Brain microvascular endothelial cell (primary cell): ENCODE data around the gene EID1.
"Not testable (repeated sequence)": the region's sequence is repeated elsewhere in the genome, so short reads cannot be mapped to it uniquely, and the experiment has no call there.

Experiments used
- DNase-seq: peaks from one replicate; pipeline ENCODE4 v3.0.0-alpha.2; 2020
- H3K27ac ChIP-seq: fragments of 250-450 bp; sonication (Bioruptor Pico); 2 replicates; pipeline ENCODE4 v1.5.1; 2020; ENCODE audit warnings: mild to moderate bottlenecking, moderate library complexity
- H3K27me3 ChIP-seq: fragments of 250-450 bp; sonication (Bioruptor Pico); replicated peaks from 2 replicates; pipeline ENCODE4 v1.5.1; 2020; ENCODE audit warnings: mild to moderate bottlenecking
- H3K36me3 ChIP-seq: fragments of 250-450 bp; sonication (Bioruptor Pico); replicated peaks from 2 replicates; pipeline ENCODE4 v1.5.1; 2020; ENCODE audit warnings: mild to moderate bottlenecking
- H3K4me3 ChIP-seq: 2 replicates; pipeline ENCODE4 v1.5.1; 2011; ENCODE audit warnings: low read depth, mild to moderate bottlenecking, control low read depth, low read length, moderate library complexity
- in situ Hi-C: cut with HindIII; loops from 2 replicates; pipeline ENCODE4 v1.10.0; 2017; ENCODE audit warnings: low sequenced_read_pairs, low pct_ligation_motif_present
- TF ChIP-seq, protein P1 (sequence below): IDR thresholded peaks from 2 replicates; pipeline ENCODE4 v1.5.1; 2011; ENCODE audit warnings: low read depth, mild to moderate bottlenecking, moderate library complexity, low read length, control low read depth, inconsistent platforms; ENCODE audit errors: missing control alignments

Gene EID1

DNA sequence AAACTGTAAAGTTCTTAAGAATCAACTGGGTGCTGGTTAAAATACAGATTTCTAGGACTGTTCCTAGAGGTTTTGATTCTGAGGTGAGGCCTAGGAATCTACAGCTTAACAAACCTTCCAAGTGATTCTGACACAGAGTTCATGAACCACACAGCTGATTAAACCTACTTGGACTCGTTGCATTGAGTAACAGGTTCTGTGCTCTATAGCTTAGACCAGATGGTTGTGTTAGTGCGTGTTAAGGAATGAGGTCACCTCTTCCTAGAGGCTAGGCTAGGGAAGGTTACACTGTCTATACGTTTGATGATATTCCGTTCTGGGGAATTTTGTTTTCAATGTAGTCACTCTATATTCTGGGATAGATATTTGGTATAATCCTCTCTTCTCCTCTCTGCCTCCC lies 21.9 kb downstream of the EID1 start:
- Histone ChIP-seq H3K27me3 (no peaks in the 10 kb centered on the region), H3K4me3 (no peak overlapping the region), H3K27ac (no peak overlapping the region), H3K36me3 (no peaks in the 10 kb centered on the region)
- in situ Hi-C loops, result no loop called here
- TF ChIP-seq, protein P1, sequence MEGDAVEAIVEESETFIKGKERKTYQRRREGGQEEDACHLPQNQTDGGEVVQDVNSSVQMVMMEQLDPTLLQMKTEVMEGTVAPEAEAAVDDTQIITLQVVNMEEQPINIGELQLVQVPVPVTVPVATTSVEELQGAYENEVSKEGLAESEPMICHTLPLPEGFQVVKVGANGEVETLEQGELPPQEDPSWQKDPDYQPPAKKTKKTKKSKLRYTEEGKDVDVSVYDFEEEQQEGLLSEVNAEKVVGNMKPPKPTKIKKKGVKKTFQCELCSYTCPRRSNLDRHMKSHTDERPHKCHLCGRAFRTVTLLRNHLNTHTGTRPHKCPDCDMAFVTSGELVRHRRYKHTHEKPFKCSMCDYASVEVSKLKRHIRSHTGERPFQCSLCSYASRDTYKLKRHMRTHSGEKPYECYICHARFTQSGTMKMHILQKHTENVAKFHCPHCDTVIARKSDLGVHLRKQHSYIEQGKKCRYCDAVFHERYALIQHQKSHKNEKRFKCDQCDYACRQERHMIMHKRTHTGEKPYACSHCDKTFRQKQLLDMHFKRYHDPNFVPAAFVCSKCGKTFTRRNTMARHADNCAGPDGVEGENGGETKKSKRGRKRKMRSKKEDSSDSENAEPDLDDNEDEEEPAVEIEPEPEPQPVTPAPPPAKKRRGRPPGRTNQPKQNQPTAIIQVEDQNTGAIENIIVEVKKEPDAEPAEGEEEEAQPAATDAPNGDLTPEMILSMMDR, result no peak
- DNase-seq, result no peak

DNA sequence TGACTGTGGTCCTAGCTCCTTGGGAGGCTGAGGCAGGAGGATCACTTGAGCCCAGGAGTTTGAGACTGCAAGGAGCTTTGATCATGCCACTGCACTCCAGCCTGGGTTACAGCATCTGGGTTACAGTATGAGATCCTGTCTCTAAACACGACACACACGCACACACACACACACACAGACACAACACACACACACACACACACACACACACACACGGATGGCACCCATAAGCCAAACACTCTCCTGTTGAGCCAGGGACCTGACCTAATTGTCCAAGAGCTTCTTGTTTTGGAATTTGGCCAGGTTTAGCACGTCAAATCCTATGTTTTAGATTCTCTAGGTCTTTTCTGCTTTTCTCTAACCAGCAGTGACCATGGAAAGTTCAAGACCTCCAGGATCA lies 26.8 kb downstream of the EID1 start:
- in situ Hi-C loops, result no loop called here
- TF ChIP-seq, protein P1, result no peak
- Histone ChIP-seq H3K4me3 (no peak overlapping the region), H3K36me3 (no peaks in the 10 kb centered on the region), H3K27me3 (no peaks in the 10 kb centered on the region), H3K27ac (no peak overlapping the region)
- DNase-seq, result no peak

DNA sequence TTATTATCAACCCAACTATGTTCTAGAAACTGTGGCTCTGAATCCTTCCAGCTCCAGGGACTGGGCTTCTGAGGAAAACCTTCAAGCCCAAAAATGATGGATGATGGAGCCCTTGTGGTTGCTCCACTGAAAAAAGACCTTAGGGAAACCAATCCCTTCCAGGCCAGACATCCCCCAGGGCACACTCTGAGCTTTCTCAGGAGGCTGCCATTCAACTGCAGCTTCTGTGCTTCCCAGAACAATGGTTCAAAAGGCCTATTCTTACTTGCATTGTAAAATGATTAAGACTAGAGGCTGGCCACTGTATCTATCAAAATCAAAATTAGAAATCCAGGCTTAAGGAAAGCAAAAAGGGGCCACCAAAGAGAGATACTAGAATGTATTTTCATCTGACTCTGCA lies 27.3 kb downstream of the EID1 start:
- Histone ChIP-seq H3K27me3 (no peaks in the 10 kb centered on the region), H3K36me3 (no peaks in the 10 kb centered on the region), H3K4me3 (no peak overlapping the region), H3K27ac (no peak overlapping the region)
- TF ChIP-seq, protein P1, result no peak
- in situ Hi-C loops, result no loop called here
- DNase-seq, result no peak

DNA sequence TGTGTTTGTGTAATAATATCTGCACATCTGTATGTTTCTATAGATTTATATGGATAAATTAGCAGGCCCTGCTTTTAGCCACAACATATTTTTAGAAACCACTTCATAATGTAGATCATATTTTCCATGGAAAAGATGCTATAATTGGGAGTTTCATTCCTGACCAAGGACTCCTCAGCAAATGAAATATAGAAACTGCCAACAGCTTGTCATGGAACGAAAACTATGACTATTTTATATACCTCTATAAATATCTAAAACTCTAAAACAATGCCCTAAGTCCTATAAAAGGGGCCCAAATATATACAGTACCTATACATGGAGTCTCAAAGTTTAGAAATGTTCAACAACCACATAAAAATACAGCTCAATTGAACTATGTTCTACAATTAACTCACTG lies 27.9 kb downstream of the EID1 start:
- Histone ChIP-seq H3K36me3 (no peaks in the 10 kb centered on the region), H3K4me3 (no peak overlapping the region), H3K27ac (no peak overlapping the region), H3K27me3 (no peaks in the 10 kb centered on the region)
- in situ Hi-C loops, result no loop called here
- no peak for DNase-seq
- TF ChIP-seq, protein P1, result no peak

DNA sequence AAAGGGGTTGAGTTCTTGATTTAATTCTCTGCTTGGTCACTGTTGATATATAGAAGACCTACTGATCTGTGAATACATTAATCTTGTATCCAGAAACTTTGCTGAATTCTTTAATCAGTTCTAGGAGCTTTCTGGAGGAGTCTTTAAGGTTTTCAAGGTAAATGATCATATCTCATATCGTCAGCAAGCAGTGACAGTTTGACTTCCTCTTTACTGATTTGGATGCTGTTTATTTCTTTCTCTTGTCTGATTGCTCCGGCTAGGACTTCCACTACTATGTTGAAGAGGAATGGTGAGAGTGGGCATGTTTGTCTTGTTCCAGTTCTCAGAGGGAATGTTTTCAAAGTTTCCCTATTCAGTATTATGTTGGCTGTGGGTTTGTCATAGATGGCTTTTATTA lies 31.4 kb downstream of the EID1 start:
- H3K36me3 ChIP-seq, in situ Hi-C loops, DNase-seq: not testable (repeated sequence)

DNA sequence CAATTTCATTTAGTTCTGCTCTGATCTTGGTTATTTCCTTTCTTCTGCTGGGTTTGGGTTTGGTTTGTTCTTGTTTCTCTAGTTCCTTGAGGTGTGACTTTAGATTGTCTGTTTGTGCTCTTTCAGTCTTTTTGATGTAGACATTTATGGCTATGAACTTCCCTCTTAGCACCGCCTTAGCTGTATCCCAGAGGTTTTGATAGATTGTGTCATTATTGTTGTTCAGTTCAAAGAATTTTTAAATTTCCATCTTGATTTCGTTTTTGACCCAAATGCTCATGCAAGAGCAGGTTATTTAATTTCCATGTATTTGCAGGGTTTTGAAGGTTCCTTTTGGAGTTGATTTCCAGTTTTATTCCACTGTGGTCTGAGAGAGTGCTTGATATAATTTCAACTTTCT lies 32.6 kb downstream of the EID1 start:
- H3K27me3 ChIP-seq, H3K4me3 ChIP-seq, H3K27ac ChIP-seq, DNase-seq, in situ Hi-C loops, H3K36me3 ChIP-seq: not testable (repeated sequence)

More for the DNA sequence above, 31.4 kb downstream of the EID1 start:
- not testable (repeated sequence) for H3K27me3 ChIP-seq, H3K27ac ChIP-seq, H3K4me3 ChIP-seq

DNA sequence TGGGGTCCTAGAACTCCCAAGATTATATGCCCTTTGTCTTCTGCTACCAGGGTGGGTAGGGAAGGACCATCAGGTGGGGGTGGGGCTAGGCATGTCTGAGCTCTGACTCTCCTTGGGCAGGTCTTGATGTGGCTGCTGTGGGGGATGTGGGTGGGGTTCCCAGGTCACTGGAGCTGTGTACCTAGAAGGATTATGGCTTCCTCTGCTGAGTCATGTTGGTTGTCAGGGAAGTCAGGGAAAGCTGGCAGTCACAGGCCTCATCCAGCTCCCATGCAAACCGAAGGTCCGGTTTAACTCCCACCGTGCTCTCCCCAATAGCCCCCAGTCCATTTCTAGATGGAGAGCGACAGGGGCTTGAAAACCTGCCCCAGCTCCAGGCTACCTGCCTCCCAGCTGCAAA lies 35.2 kb downstream of the EID1 start:
- no peak for DNase-seq
- Histone ChIP-seq H3K36me3 (no peaks in the 10 kb centered on the region), H3K27me3 (no peaks in the 10 kb centered on the region), H3K27ac (no peak overlapping the region), H3K4me3 (no peak overlapping the region)
- TF ChIP-seq, protein P1, result no peak
- in situ Hi-C loops, result no loop called here
